GM21367 (cell line): Measurements from ENCODE around the gene FAM83F.
A peak's percentile ranks its signal among the peaks of the same experiment; 100 is the strongest.

Source experiments
- ATAC-seq: cut with Tn5 transposase; IDR thresholded peaks from one replicate; pipeline ENCODE4 v1.9.1; 2021; ENCODE audit not compliant: unreplicated experiment

Gene FAM83F

DNA sequence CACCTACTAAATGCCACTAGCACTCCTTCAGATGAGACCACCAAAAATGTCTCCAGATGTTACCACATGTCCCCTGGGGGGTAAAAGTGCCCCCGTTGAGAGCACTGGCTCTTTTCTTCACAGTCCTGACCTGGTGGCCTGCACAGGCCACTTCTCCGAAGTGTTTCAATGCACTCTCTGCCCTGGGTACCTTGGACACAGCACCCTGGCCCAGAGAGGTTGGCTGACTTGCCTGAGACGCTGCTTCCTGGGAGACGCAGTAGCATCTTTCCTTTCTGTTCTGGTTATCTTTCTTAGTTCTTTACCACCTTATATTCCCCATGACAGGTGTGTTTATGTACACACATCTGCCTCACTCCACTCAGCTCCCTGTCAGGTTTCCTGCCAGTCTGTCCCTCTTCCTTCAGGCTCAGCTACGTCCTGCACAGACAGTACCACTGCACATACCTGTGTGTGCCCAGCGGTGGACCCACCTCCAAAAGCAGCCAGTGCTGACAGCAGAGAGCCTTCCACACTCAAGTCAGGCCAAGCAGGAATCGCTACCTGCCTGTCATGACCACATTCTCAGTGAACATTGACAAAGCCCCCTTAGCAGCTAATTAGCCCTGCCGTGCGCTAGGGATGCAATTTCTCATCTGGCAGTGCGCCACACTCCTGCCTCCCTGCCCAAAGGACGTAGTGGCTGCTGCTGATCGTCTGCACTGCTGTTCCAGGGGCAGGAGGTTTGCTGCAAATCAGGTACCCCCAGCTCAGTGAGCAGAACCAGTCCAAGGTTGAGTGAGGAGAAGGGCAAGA is 39.0 kb downstream of the FAM83F start:
- ATAC-seq = no peak

DNA sequence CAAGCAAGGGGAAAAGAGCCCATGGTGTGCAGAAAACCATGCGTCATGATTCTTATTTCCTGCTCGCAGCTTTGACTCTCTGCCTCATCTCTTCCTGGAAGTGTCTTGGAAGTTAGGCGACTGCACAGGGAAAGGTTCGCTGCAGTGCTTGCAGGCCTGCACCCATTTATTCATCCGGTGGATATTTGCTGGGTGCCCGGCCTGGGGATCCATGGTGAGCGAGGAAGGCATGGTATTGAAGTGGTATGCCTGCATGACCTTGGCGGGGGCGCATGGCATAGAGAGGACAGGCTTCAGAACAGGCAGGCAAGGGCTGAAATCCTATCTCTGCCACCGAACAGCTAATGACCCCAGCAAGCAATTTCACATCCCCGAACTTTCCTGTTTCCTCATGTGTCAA is 40.6 kb downstream of the FAM83F start:
- ATAC-seq = no peak

DNA sequence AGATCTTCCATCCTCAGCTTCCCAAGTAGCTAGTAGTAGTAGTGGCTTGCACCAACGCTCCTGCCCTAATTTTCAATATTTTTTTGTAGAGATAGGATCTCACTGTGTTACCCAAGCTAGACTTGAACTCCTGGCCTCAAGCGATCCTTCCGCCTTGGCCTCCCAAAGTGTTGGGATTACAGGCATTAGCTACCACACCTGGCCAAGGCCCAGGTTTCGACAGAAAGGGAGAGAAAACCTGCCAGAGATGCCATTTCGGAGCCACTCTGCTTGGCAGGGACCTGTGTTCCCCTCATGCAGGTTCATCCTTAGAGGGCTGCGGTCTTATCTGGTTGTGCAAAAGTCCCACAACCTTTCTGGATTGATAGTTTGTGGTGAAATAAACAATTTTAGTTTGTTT is 41.4 kb downstream of the FAM83F start:
- ATAC-seq = no peak

DNA sequence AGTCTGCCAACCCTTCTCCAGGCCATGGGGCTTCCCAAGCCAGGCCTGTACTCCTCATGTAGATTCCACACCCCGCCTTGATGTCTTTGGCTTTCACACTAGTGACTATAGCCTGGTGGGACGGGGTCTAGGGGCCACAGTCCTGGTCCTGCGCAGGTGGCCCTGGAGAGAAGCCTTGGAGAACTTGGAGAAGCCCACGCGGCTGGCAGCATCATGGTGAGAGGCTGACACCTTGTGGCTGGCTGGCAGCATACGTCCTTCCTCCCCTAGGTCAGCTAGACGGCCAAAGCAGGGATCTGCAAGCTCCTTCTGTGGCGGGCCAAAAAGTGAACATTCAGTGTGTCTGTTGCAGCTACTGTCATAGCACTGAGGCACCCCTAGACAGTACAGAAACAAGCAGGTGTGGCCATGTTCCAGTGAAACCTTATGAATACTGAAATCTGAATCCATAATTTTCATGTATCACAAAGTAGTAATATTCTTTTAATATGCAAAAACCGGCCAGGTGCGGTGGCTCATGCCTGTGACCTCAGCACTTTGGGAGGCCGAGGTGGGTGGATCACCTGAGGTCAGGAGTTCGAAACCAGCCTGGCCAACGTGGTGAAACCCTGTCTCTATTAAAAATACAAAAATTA is 42.0 kb downstream of the FAM83F start:
- no peak for ATAC-seq

DNA sequence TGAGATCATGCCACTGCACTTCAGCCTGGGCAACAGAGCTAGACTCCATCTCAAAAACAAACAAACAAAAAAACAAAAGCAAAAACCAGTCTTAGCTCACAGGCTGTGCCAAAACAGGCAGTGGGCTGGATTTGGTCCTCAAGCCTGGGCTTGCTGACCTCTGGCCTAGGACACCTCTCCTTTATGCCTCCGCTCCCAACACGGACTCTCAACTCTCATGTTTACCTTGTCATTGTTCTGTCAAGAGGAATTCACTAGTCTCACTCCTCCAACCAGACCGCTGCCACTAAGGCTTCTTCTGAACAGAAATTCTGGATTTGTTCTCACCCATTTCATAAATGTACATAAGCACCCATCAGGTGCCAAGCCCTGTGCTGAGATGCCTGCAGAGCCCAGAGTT is 42.6 kb downstream of the FAM83F start:
- ATAC-seq = no peak

DNA sequence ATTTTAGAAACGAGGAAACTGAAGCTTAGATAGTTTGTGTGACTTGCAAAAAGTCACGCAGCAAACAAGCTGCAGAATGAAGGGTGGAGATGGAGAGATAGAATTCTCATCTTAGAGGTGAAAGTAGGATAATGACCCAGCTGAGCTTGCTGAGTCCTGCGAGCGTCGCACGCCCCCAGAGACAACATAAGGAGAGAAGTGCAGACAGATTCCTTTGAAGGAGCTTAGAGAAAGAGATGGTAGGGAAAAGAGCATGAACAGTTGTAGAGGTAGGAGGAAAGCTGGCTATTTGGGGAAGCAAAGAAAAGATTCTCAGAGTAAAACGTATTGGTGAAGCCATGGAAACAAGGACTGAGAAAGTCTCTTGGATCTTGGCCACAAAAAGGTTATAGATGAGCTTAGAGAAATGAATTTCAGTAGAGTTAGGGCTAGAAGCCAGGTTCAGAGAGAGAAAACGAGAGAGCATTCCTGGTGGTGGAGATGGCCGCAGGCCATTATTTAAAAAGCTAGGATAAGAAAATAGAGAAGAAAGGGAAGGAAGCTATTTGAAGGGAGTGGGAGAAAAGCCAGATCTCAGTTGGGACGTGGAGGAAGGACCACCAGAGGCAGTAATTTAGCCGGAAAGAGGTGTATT is 44.8 kb downstream of the FAM83F start:
- ATAC-seq = no peak

DNA sequence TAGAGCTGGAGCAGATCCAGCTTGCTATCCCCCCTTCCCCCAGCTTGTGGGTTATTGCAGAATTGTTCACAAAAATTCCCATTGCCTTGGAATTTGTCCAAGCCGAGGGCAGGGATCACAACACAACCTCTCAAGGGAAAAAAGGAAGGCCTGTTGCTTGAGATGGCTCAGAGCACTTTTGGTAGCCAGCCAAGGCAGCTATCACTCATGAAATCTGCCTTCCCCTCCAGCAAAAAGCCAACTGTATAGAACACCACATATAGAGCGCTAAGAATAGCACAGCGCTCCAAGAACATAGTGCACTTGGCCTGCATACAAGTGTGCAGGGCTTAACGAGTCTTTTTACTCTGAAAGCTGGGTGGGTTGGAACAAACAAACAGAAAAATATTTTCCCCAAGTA is 46.2 kb downstream of the FAM83F start:
- no peak for ATAC-seq

DNA sequence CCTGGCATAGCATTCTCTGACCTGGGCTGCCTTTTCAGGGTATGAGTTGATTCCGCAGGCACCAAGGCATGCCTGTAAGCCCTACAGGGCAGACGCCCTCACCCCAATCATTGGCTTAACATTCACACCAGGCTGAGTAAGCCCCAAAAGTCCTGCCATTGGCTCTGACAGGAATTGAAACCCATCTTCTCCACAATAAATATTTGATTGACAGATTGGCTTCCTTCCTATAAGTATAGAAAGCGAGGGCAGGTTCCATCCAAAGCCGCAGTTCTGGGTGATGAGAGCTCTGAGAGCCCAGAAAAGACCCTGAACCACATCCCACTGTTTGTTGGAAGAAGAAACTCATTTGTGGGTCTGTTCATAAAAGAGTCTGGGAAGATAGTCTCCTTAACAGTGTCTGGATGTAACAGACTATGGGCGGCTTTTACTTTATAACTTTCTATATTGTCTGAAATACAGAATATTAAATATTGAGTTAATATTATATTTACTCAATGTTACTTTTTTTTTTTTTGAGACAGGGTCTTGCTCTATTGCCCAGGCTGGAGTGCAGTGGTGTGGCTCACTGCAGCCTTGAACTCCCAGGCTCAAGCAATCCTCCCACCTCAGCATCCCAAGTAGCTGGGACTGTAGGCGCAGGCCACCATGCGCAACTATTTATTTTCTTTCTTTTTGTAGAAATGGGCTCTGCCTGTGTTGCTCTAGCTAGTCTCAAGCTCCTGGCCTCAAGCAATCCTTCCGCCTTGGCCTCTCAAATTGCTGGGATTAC is 46.8 kb downstream of the FAM83F start:
- no peak for ATAC-seq

DNA sequence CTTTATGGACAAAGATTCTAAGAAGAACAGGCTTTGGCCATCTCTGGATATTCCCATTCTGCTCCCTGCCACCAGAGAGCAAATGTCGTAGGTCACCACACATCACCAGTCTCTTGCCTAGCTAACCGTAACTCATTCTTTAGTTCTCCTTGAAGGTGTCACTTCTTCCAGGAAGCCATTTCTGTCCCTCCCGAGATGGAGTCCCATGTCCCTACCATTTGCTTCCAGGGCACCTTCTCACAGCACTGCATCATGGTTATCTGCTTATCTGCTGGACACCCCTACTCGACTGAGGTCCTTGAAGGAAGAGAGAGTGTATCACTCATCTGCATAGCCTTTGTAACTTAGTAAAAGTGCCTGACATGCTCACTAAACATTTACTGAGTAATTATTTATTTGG is 47.6 kb downstream of the FAM83F start:
- ATAC-seq = no peak

DNA sequence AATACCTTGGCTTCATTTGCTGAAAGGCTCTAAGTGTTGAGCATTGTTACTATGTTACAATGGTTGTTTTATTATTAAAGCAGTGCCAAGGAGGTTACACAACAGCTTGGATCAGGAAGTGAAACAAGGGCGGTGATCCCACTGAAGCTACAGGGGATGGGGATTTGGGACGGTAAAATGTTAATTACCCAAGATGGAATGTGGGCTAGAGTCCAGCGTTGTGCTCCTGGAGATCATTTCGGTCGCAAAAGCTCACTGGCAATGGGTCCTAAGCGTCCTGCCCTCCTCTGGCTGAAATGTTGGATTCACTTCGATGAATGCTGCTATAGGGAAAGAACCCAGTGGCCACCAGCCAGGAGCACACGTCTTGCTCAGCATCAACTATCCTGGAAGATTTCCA is 48.3 kb downstream of the FAM83F start:
- ATAC-seq = no peak

DNA sequence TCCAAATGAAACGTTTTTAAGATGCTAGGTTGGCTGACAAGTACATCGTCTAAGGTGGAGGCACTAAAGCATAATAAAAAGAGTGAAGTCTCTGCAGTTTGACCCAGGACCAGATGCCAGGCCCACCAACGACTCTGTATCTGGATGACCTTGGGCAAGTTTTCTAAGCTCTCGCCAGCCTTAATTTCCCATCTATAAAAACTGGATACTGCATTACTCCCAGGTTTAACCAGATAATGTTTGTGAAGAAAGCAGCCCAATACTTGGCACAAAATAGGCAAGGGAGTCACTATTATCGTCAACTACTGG is 49.0 kb downstream of the FAM83F start:
- ATAC-seq = no peak

DNA sequence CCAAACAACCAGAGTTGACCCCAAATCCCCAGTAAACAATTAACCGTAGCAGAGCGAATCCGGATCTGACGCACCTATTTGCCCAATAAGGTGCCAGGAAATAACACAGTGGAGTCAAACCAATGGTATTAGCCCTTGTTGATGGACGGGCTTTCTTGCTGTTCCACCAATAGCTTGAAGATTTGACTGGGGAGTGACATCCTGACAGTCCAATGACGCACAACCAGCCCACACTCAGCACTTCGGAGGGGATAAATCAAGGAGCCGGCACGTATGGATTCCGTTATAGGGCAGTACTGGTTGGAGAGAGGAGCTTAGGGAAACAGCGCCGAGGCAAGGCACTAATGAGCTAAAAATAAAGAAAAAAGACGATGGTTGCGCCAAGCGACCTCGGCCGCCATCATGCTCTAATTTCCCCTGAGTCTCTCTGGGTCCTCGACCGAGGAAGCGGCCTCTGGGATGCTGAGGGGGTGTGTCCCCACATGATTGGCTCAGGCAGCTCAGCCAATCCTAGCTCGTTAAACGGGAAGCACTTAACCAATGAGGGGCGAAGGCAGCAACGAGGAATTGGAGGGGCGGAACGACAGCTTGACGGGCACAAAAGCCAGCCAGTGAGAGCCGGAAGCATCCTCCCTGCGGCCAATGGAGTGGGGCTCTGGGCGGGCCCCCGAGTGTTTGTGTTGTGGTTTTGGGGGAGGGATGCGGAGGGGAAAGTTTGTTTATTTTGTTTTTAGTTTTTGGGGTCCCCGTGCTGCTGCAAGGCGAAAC is 49.5 kb downstream of the FAM83F start:
- ATAC-seq = peak; percentile 65

DNA sequence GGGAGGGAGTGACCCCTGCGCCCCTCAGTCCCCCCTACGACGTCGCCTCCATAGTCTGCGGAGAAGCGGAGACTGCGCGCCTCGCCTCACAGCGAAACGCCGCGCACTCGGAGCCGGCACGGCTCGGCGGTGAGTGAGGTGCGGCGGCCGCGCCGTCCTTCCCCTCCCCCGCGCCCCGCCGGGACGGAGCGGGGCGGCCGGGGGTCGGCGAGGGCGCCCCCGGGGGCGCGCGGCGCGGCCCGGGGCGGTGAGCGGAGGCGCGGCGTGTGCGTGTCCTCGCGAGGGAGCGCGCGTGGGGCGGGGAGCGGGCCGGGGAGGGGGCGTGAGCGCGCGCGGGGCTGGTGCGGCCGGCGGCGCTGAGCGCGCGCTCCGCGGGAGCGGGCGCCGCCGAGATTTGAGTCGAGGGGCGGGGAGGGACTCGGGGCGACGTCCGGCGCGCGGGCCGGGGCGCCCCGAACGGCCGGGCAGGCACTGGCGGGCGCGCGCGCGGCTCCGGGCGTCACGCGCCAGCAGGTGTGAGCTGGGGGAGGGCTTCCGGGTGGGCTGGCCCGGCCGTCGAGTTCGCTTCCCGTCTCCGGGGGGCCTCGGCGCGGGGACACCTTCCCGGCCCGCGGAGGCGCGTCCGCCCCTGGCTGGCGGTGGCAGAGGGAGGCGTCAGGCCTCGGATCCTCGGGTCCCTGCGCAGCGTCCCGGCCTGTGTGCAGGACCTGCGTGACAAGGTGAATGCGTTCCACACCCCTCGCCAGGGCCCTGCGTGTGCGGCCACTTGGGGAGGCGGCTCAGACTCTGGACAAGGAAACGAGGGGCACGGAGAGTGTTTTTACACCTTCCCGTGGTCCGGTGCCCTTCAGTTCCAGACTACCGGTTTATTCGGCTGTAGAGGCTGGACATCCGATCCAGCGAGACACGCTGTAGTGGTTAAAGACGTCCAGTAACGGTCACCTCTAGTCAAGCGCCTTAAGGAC is 50.4 kb downstream of the FAM83F start:
- ATAC-seq = peak; percentile 13

DNA sequence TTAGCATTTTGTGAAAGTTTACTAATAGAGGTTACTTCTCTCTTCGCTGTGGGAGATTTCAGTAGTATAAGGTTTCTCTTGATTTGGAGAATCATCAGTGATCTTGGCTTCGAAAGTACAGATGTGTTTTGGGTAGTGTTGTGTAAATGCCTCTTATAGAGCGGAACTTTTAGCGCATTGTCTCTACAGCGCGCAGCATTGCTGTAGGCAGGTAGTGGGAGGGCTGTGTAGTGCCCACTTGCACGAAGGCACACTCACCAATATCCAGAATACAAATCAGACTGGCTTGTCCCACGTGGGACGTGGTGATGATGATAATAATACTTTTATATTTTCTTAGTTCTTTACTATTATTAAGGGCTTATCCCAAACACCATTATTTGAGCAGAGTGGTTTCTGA is 51.4 kb downstream of the FAM83F start:
- ATAC-seq = no peak

DNA sequence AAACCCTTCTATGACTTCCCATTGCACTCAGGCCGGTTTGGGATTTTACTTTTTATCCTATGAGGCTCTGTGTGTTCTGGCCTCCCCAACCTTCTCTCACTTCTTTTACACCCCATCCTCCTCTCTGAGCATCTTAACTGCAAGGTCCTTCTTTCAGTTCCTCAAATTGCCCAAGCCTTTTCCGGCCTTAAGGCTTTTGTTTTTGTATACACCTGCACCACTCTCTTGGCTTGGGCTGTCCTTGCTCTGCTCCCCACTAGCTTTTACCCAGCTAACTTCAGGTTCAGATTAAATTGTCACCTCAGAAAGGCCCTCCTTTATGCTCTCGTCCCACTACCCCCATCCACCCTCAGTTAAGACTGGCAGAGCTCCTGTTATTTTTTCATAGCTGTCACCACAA is 55.5 kb downstream of the FAM83F start:
- ATAC-seq = peak; percentile 59

DNA sequence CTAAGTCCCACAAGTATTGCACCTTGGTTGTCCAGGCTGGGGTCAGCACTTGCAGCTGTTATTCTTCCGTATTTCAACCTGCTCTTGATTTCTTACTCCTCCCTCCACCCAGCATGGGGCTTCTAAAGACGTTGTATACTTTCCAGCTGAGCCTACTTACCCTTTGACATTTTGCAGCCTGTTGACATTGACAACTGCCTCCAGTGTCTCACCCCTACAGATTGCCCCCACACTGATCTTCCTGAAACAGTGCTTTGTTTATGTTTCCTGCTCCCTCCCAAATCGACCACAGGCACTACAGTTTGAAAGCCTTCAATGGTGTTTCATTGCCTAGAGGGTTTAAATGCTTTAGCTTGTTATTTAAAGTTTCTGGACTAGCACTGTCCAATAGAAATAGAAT is 56.6 kb downstream of the FAM83F start:
- ATAC-seq = no peak

DNA sequence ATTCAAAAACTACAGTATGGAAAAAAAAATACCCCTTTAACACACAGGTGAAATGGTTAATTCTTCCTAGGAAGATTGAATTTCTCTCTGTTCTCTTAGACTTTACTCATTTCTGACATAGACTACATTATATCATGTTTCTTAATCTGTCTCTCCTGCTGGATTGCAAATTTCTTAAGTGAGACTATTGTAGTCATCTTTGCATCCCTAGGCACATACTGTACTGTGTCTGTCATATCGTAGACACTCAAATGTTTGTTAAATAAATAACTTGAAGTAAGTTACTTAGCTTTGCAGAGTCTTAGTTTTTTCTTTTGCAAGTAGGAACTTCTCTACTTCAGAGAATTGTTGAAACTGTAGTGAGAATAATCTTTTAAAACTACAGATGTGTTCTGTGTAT is 58.7 kb downstream of the FAM83F start:
- no peak for ATAC-seq

DNA sequence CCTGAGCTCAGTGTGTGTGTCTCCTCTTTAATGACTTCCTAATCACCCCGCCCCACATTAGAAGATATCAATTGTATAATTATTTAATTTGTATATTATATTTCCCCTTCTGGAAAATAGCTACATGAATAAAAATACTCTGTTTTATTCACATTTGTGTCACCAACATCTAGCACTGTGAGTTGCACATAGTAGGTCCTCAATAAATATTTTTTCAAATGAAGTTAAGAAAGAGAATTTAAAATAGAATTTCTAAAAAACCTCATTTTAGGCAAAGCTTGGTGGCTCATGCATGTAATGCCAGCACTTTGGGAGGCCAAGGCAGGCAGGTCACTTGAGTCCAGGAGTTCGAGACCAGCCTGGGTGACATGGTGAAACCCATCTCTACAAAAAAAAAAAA is 59.7 kb downstream of the FAM83F start:
- no peak for ATAC-seq

DNA sequence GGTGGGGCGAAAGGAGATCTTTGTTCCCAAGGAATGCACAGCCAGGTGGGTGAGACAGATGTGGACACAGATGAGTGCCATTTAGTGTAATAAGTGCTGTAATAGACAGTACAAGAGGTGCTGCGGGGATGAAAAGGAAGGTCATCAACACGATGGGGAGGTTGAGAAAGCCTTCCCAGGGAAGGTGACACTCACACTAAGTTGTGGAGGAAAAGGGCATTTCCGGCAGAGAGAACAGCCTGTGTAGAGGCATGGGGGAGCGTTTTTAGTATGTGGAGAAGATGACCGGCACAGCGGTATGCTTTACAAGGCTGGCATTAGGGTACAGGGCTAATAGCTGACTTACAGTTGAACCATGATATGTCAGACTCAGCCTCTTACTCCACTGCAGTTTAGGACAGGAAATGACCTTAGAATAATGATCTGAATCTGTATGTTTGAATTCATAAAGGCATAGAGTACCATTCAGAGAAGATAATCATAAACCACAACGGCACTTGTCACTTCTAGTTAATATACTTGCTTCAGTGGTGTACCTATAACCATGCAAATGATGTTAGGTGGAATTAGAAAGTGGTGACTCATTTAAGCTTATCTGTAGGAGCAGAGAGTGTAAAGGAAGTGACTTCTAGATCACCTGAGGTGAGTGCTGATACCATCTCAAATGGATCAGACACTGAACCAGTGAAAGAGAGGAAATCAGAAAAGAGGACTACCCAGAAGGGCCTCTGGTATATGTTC is 60.6 kb downstream of the FAM83F start:
- peak; percentile 58 for ATAC-seq
